Activated CD4-positive, alpha-beta T cell treated with anti-CD3 and anti-CD28 coated beads, Interleukin-2, amount 10 ng/mL, durations not matched to agents 7 days and 5 days (primary cell): ENCODE results near the gene EVX2. TPM values are rescaled to one million over a fixed set of nuclear protein-coding genes. Genes with fewer than 3 reads are reported as not detected.
A peak's percentile ranks its signal among the peaks of the same experiment; 100 is the strongest.

Experiments
- CTCF ChIA-PET: fragments of 350-600 bp; sonication (Branson Sonifier 250); formaldehyde crosslinking; loops from one replicate; lab custom pipeline; 2021; ENCODE audit warnings: antibody characterized with exemption; lab: Charles Lee
- POLR2A ChIA-PET: fragments of 350-600 bp; sonication (Branson Sonifier 250); formaldehyde crosslinking; loops from one replicate; lab custom pipeline; 2021; ENCODE audit warnings: antibody characterized with exemption; lab: Charles Lee
- DNase-seq: peaks from one replicate; pipeline ENCODE4 v3.0.0-alpha.2; 2020
- H3K27ac Mint-ChIP-seq: one replicate; pipeline ENCODE4 v1.8.0; 2021; ENCODE audit warnings: mild to moderate bottlenecking, moderate library complexity, mixed read lengths
- H3K27me3 Mint-ChIP-seq: one replicate; pipeline ENCODE4 v1.8.0; 2021; ENCODE audit warnings: mixed read lengths
- H3K36me3 Mint-ChIP-seq: one replicate; pipeline ENCODE4 v1.8.0; 2021; ENCODE audit warnings: low read depth, mixed read lengths
- H3K4me1 Mint-ChIP-seq: one replicate; pipeline ENCODE4 v1.8.0; 2021; ENCODE audit warnings: mixed read lengths
- H3K4me3 Mint-ChIP-seq: one replicate; pipeline ENCODE4 v1.8.0; 2021; ENCODE audit warnings: mild to moderate bottlenecking, moderate library complexity, mixed read lengths
- H3K9me3 Mint-ChIP-seq: one replicate; pipeline ENCODE4 v1.8.0; 2021; ENCODE audit warnings: mixed read lengths
- total RNA-seq, 2 experiments: library from RNA; stranded (reverse); gene quantifications; one replicate each; pipeline ENCODE4 v1.2.3, GENCODE V29; 2021

EVX2 gene
- total RNA-seq = not detected

DNA sequence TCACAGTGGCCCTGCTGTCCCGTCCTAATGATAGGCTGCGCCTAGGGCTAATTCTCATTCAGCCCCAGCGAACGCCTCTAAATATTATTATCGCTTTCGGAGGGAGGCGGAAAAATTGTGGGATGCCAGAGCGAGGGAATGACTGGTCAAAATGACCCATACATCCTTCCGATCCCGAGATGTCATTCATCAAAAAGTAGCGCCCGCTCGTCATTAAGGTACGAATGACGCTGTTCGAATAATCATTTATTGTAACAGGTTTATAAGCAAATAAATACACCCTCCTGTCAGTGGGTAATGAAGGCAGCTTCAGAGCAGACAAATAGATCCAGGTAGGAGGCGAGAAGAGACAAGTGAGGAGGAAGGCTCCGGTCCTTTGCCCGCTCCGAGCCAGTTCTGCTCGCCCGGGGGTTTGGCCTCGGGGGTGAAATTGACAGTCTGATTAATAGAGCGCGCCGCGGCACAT lies at the start of gene EVX2:
EVX2 (minus strand) TSS at position 167 of the 466 bp plus-strand sequence. CDS start 186 bp downstream, outside the sequence.
- no peak for DNase-seq
- peak within 1 kb of the TSS; percentile 78 for H3K27ac Mint-ChIP-seq
- POLR2A ChIA-PET = no interaction called here
- peaks cover 6% of the 10 kb centered on the region for H3K36me3 Mint-ChIP-seq
- H3K4me1 Mint-ChIP-seq = peaks cover 14% of the 10 kb centered on the region
- peaks cover 90% of the 10 kb centered on the region for H3K27me3 Mint-ChIP-seq
- peak within 1 kb of the TSS; percentile 58 for H3K4me3 Mint-ChIP-seq
- CTCF ChIA-PET = interaction anchor here (1.0 kb wide), 1 partner anchor 11 kb away, joined by 3 read pairs; no protein-coding TSS in a partner anchor
- peaks cover 5% of the 10 kb centered on the region for H3K9me3 Mint-ChIP-seq

DNA sequence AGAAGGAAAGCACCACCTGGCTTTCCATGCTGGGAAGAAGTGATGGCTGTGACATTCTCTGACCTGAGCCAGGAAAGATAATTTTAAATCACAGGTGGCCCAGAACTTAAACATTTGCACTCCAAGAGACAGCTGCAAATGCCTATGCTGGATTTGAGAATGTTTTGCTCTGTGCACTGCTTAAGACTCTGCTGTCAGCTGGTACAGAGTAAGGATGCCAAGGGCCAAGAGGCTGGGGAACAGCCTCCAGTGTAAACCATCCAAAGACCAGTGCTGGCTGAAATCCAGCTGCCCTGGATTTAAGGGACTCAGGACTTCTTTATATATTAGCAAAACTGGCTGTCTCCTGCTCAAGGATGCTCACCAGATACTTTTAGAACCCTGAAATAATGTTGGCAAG lies 49.6 kb upstream of the EVX2 start:
- Mint-ChIP-seq H3K27me3 (peaks cover 83% of the 10 kb centered on the region), H3K4me1 (peaks cover 28% of the 10 kb centered on the region), H3K4me3 (no peak overlapping the region), H3K36me3 (peaks cover 2% of the 10 kb centered on the region), H3K9me3 (no peaks in the 10 kb centered on the region), H3K27ac (no peak overlapping the region)
- ChIA-PET POLR2A (no interaction called here), CTCF (interaction anchor here (0.5 to 1.9 kb wide), 6 partner anchors 11 to 326 kb away, joined by 3 to 7 read pairs (median 3); no protein-coding TSS in a partner anchor)
- DNase-seq = no peak

DNA sequence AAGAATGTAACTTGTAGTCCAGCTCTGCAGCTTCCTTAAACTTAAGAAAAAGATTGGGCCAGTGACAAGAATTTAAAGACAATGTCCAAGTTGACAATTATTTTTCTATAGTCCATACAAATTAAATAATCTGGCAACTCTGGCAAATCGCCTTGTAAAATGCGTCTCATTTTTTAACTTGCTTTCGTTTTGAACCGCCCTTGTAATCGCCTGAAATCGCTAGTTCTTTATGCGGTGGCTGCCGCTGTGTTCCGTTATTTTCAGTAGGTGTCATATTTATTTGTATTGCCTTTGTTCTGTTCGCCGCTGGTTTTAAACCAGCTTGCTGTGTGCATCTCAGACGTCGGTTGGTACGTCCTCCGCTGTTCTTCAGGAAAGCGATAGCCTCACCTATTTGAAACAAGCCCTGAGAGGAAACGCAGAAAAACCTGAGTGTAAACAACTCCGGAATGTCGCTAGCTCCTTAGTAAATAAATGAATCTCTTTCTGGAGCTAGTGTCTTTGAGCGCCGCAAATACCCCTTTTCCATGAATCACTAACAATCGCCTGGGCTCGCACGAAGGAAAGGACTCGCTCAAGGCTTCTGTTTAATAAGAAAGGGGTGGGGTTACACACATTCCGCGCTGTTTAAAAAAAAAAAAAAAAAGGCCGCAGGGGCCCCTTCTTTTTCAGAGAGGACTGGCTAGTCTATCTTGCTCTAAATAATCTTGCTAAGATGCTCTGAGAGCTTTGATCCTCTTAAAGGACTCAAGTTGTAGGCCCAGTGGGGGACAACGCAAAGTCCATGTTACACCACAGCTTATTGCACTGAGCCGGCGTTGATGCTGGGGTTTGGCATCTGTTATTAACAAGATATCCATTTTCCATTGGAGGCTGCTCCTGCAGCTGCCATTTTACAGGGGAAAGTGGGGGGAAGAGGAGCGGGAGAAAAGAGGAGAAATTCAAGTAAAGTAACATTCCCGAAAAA lies 48.7 kb upstream of the EVX2 start:
- Mint-ChIP-seq H3K9me3 (no peaks in the 10 kb centered on the region), H3K36me3 (no peaks in the 10 kb centered on the region), H3K4me1 (peaks cover 28% of the 10 kb centered on the region), H3K27me3 (peaks cover 83% of the 10 kb centered on the region), H3K27ac (no peak overlapping the region), H3K4me3 (peak overlapping the region; percentile 69)
- CTCF ChIA-PET = interaction anchor here (0.5 to 2.4 kb wide), 16 partner anchors 8 to 506 kb away, joined by 3 to 7 read pairs (median 3); no protein-coding TSS in a partner anchor
- POLR2A ChIA-PET = no interaction called here
- peak; percentile 28 for DNase-seq

DNA sequence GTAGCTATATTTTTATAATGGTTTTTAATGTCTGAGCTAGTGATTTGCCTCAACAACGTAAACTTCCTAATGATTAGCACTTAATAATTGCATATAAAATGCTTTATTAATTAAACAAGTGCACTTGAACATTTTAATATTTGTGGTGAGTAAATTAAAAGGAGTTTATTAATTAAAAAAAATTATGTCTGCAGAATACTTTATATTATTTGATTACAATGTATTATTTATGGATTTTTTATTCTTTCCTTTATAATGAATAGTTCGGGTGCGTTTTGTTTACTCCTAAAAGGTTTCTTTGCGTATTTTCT lies 48.0 kb upstream of the EVX2 start:
- Mint-ChIP-seq H3K9me3 (no peaks in the 10 kb centered on the region), H3K27ac (no peak overlapping the region), H3K36me3 (no peaks in the 10 kb centered on the region), H3K4me3 (no peak overlapping the region), H3K4me1 (peaks cover 28% of the 10 kb centered on the region), H3K27me3 (peaks cover 81% of the 10 kb centered on the region)
- ChIA-PET CTCF (interaction anchor here (0.5 to 2.4 kb wide), 10 partner anchors 9 to 506 kb away, joined by 3 to 7 read pairs (median 4); no protein-coding TSS in a partner anchor), POLR2A (no interaction called here)
- no peak for DNase-seq

- POLR2A ChIA-PET = no interaction called here
Measured at GRCh38 chr2:176130957-176131847, 47.4 kb upstream of the EVX2 start.

GRCh38 chr2:176130147-176130956 lies 46.6 kb upstream of the EVX2 start:
- Mint-ChIP-seq H3K4me3 (no peak overlapping the region), H3K36me3 (no peaks in the 10 kb centered on the region)

More at GRCh38 chr2:176130957-176131847, 47.4 kb upstream of the EVX2 start:
- CTCF ChIA-PET = interaction anchor here (0.5 to 2.4 kb wide), 10 partner anchors 10 to 507 kb away, joined by 3 to 7 read pairs (median 4); no protein-coding TSS in a partner anchor
- Mint-ChIP-seq H3K9me3 (no peaks in the 10 kb centered on the region), H3K36me3 (no peaks in the 10 kb centered on the region), H3K27ac (peak overlapping the region; percentile 76), H3K4me1 (peaks cover 28% of the 10 kb centered on the region), H3K27me3 (peaks cover 83% of the 10 kb centered on the region), H3K4me3 (peak overlapping the region; percentile 43)
- DNase-seq = no peak

DNA sequence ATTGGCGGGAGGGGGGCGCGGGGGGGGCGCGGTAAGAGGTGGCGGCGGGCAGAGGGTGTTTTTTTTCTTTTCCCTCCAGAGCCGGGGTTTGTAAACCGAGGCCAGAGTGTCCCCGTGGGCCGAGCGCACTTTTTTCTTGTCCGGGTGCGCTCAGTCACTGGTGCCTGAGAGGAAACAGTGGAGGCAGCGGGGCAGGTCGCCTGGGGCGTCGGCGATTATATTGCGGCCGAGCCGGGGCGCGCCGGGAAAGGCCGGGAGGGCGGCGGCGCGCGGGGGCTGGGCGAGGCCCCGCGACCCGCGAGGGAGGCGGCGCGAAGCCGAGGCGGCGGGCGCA lies 46.0 kb upstream of the EVX2 start:
- DNase-seq = no peak
- CTCF ChIA-PET = no interaction called here
- H3K4me1 Mint-ChIP-seq = peaks cover 20% of the 10 kb centered on the region
- no peaks in the 10 kb centered on the region for H3K9me3 Mint-ChIP-seq
- H3K36me3 Mint-ChIP-seq = no peaks in the 10 kb centered on the region
- POLR2A ChIA-PET = no interaction called here
- H3K4me3 Mint-ChIP-seq = no peak overlapping the region
- no peak overlapping the region for H3K27ac Mint-ChIP-seq
- peaks cover 83% of the 10 kb centered on the region for H3K27me3 Mint-ChIP-seq

More at GRCh38 chr2:176130147-176130956, 46.6 kb upstream of the EVX2 start:
- CTCF ChIA-PET = interaction anchor here (1.1 to 2.4 kb wide), 4 partner anchors 11 to 60 kb away, joined by 3 to 7 read pairs (median 6); no protein-coding TSS in a partner anchor
- POLR2A ChIA-PET = no interaction called here
- H3K4me1 Mint-ChIP-seq = peaks cover 20% of the 10 kb centered on the region
- H3K27ac Mint-ChIP-seq = no peak overlapping the region
- peaks cover 83% of the 10 kb centered on the region for H3K27me3 Mint-ChIP-seq
- H3K9me3 Mint-ChIP-seq = no peaks in the 10 kb centered on the region
- no peak for DNase-seq

- H3K36me3 Mint-ChIP-seq = no peaks in the 10 kb centered on the region
- no peaks in the 10 kb centered on the region for H3K9me3 Mint-ChIP-seq
- ChIA-PET CTCF (interaction anchor here (0.9 kb wide), 1 partner anchor 11 kb away, joined by 3 read pairs; no protein-coding TSS in a partner anchor), POLR2A (no interaction called here)
- peak within 1 kb of the TSS; percentile 31 for H3K27ac Mint-ChIP-seq
- H3K4me3 Mint-ChIP-seq = peak within 1 kb of the TSS; percentile 19
- no peak for DNase-seq
- H3K27me3 Mint-ChIP-seq = peaks cover 83% of the 10 kb centered on the region
- peaks cover 20% of the 10 kb centered on the region for H3K4me1 Mint-ChIP-seq
Measured at GRCh38 chr2:176128982-176129796, 45.4 kb upstream of the EVX2 start, which contains the start of gene HOXD8. Gene HOXD8, plus strand, starts transcription at chr2:176129705. Its CDS starts 662 bp downstream, at chr2:176130367.

DNA sequence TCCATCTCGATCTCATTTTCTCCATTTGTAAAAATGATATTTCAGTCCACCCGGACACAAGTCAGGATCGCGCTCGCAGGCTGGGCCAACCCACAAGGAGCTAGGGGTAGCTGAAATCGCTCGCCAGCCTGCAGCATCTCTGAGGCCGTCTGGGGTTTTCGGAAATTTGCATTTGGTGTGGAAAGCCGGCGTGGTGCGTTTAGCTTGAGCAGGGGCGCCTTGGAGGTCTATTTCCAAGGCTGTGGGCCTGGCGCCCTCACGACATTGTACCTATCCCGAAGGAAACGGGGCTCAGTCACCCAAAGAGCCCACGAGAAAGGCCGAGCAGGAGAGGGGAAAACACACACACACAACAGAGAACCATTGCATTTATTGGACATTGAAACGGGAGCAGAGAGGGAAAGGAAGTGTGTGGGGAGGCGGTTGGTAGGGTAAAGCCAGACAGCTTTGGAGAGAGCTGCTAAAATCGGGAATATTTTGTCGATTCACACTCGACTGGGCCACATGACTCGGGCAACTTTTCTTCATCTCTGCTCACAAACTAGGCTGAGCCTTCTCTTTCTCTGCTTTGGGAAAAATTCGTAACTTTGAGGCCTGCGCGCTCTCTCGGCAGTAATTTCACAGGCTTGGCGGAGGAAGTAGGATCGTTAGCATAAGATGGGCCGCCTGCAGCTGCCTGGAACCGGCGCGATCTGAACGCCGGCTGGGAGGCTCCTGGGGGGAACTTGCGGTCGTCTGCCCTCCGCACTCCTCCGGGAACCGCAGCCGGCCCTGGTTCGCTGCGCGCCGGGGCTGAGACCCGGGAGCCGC lies 44.6 kb upstream of the EVX2 start:
- Mint-ChIP-seq H3K36me3 (no peaks in the 10 kb centered on the region), H3K4me3 (peak overlapping the region; percentile 19), H3K27me3 (peaks cover 83% of the 10 kb centered on the region), H3K9me3 (no peaks in the 10 kb centered on the region), H3K4me1 (peaks cover 23% of the 10 kb centered on the region), H3K27ac (peak overlapping the region; percentile 50)
- ChIA-PET POLR2A (no interaction called here), CTCF (interaction anchor here (0.5 to 2.3 kb wide), 7 partner anchors 12 to 972 kb away, joined by 3 to 8 read pairs (median 3); no protein-coding TSS in a partner anchor)
- no peak for DNase-seq

DNA sequence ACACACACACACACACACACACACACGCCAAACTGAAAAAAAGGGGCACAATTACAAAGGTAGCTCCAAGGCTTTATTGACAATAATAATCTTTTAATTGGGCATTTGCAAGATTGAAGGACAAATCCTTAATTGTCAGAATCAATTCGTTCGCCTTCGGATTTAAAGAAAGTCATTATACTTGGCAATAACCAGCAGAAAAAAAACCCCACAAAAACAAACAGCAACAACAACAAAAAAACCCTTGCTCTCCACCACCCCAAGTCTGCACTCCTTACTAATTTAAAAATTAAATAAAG lies 44.0 kb upstream of the EVX2 start:
- no peak overlapping the region for H3K27ac Mint-ChIP-seq
- H3K27me3 Mint-ChIP-seq = peaks cover 76% of the 10 kb centered on the region
- ChIA-PET POLR2A (no interaction called here), CTCF (interaction anchor here (0.5 to 2.3 kb wide), 10 partner anchors 23 to 973 kb away, joined by 3 to 8 read pairs (median 4); no protein-coding TSS in a partner anchor)
- DNase-seq = no peak
- H3K36me3 Mint-ChIP-seq = no peaks in the 10 kb centered on the region
- H3K9me3 Mint-ChIP-seq = no peaks in the 10 kb centered on the region
- H3K4me1 Mint-ChIP-seq = peaks cover 23% of the 10 kb centered on the region
- H3K4me3 Mint-ChIP-seq = peak overlapping the region; percentile 19
